ENCODE results near the gene DNM2. TPM values are rescaled to one million over a fixed set of nuclear protein-coding genes. Genes with fewer than 3 reads are reported as not detected.

The DNM2 gene
- total RNA-seq, 2 donors from 2014 or later = 403 to 422 TPM

- no peak for ATAC-seq
- peaks cover 37 to 52% of the 10 kb centered on the region in 2 donors for H3K4me1 Mint-ChIP-seq (ENCODE audit: low read depth in 2 of 2)
- peak overlapping the region in 1 of 2 donors; percentile 86 for H3K27ac Mint-ChIP-seq
- no peaks in the 10 kb centered on the region for H3K27me3 Mint-ChIP-seq
- H3K4me3 Mint-ChIP-seq = no peak overlapping the region
- no peak for DNase-seq (ENCODE audit: low spot score)
- no peaks in the 10 kb centered on the region for H3K9me3 Mint-ChIP-seq
- peaks cover 7% of the 10 kb centered on the region for H3K36me3 Mint-ChIP-seq
Observed at GRCh38 chr19:10802479-10802878, 84.6 kb downstream of the DNM2 start.

- Mint-ChIP-seq H3K27ac (peak overlapping the region; percentile 60 to 86), H3K27me3 (no peaks in the 10 kb centered on the region), H3K9me3 (no peaks in the 10 kb centered on the region), H3K36me3 (peaks cover 9% of the 10 kb centered on the region), H3K4me3 (no peak overlapping the region), H3K4me1 (ENCODE audit: low read depth in 2 of 2) (peaks cover 35 to 45% of the 10 kb centered on the region in 2 donors)
- DNase-seq (ENCODE audit: low spot score) (no peak), ATAC-seq (no peak)
Observed at GRCh38 chr19:10803252-10803651, 85.4 kb downstream of the DNM2 start.

GRCh38 chr19:10805065-10805757 is 87.3 kb downstream of the DNM2 start:
- no peak overlapping the region for H3K4me3 Mint-ChIP-seq
- no peaks in the 10 kb centered on the region for H3K9me3 Mint-ChIP-seq
- H3K27me3 Mint-ChIP-seq = no peaks in the 10 kb centered on the region
- ATAC-seq (no peak), DNase-seq (ENCODE audit: low spot score) (no peak)
- H3K4me1 Mint-ChIP-seq (ENCODE audit: low read depth in 2 of 2) = peaks cover 41 to 47% of the 10 kb centered on the region in 2 donors
- peaks cover 21% of the 10 kb centered on the region for H3K36me3 Mint-ChIP-seq
- H3K27ac Mint-ChIP-seq = peak overlapping the region; percentile 4 to 55

- no peak for DNase-seq (ENCODE audit: low spot score)
- no peaks in the 10 kb centered on the region for H3K27me3 Mint-ChIP-seq
- no peak overlapping the region for H3K4me3 Mint-ChIP-seq
- H3K4me1 Mint-ChIP-seq (ENCODE audit: low read depth in 2 of 2) = peaks cover 39 to 46% of the 10 kb centered on the region in 2 donors
- H3K27ac Mint-ChIP-seq = peak overlapping the region in 1 of 2 donors; percentile 55
- peaks cover 21% of the 10 kb centered on the region for H3K36me3 Mint-ChIP-seq
- H3K9me3 Mint-ChIP-seq = no peaks in the 10 kb centered on the region
- no peak for ATAC-seq
Observed at GRCh38 chr19:10805758-10806247, 87.9 kb downstream of the DNM2 start.

- DNase-seq (ENCODE audit: low spot score) (peak; percentile 80), ATAC-seq (peak; percentile 74 to 80)
- Mint-ChIP-seq H3K27ac (peak overlapping the region; percentile 65 to 84), H3K4me1 (ENCODE audit: low read depth in 2 of 2) (peaks cover 47 to 48% of the 10 kb centered on the region in 2 donors), H3K27me3 (no peaks in the 10 kb centered on the region), H3K9me3 (no peaks in the 10 kb centered on the region), H3K4me3 (peak overlapping the region; percentile 77), H3K36me3 (peaks cover 27% of the 10 kb centered on the region)
Observed at GRCh38 chr19:10808937-10809649, 91.2 kb downstream of the DNM2 start.

- Mint-ChIP-seq H3K4me1 (ENCODE audit: low read depth in 2 of 2) (peaks cover 51% of the 10 kb centered on the region in 2 donors), H3K4me3 (peak overlapping the region; percentile 77), H3K9me3 (peaks cover 4% of the 10 kb centered on the region), H3K36me3 (peaks cover 30% of the 10 kb centered on the region), H3K27me3 (no peaks in the 10 kb centered on the region), H3K27ac (peak overlapping the region; percentile 65 to 84)
- ATAC-seq = no peak
- DNase-seq (ENCODE audit: low spot score) = no peak
Observed at GRCh38 chr19:10809651-10810285, 91.9 kb downstream of the DNM2 start.

GRCh38 chr19:10811391-10812111 is 93.7 kb downstream of the DNM2 start:
- peak overlapping the region; percentile 99 for H3K27ac Mint-ChIP-seq
- ATAC-seq = no peak
- peaks cover 50 to 54% of the 10 kb centered on the region in 2 donors for H3K4me1 Mint-ChIP-seq (ENCODE audit: low read depth in 2 of 2)
- no peak overlapping the region for H3K4me3 Mint-ChIP-seq
- no peak for DNase-seq (ENCODE audit: low spot score)
- peaks cover 4% of the 10 kb centered on the region for H3K9me3 Mint-ChIP-seq
- H3K36me3 Mint-ChIP-seq = peaks cover 28% of the 10 kb centered on the region
- H3K27me3 Mint-ChIP-seq = no peaks in the 10 kb centered on the region

GRCh38 chr19:10812196-10812595 is 94.3 kb downstream of the DNM2 start:
- no peak for DNase-seq (ENCODE audit: low spot score)
- ATAC-seq = no peak
- H3K4me3 Mint-ChIP-seq = no peak overlapping the region
- peaks cover 28% of the 10 kb centered on the region for H3K36me3 Mint-ChIP-seq
- H3K27me3 Mint-ChIP-seq = no peaks in the 10 kb centered on the region
- peaks cover 4% of the 10 kb centered on the region for H3K9me3 Mint-ChIP-seq
- peak overlapping the region; percentile 99 for H3K27ac Mint-ChIP-seq
- H3K4me1 Mint-ChIP-seq (ENCODE audit: low read depth in 2 of 2) = peaks cover 50 to 54% of the 10 kb centered on the region in 2 donors

GRCh38 chr19:10812902-10813404 is 95.1 kb downstream of the DNM2 start:
- peak; percentile 90 for DNase-seq (ENCODE audit: low spot score)
- peaks cover 28% of the 10 kb centered on the region for H3K36me3 Mint-ChIP-seq
- H3K9me3 Mint-ChIP-seq = peaks cover 4% of the 10 kb centered on the region
- H3K27me3 Mint-ChIP-seq = no peaks in the 10 kb centered on the region
- H3K4me3 Mint-ChIP-seq = peak overlapping the region; percentile 67
- H3K27ac Mint-ChIP-seq = peak overlapping the region; percentile 99
- peaks cover 50 to 51% of the 10 kb centered on the region in 2 donors for H3K4me1 Mint-ChIP-seq (ENCODE audit: low read depth in 2 of 2)
- peak; percentile 90 to 92 for ATAC-seq

- Mint-ChIP-seq H3K4me3 (peak overlapping the region; percentile 67), H3K4me1 (ENCODE audit: low read depth in 2 of 2) (peaks cover 39 to 42% of the 10 kb centered on the region in 2 donors), H3K9me3 (peaks cover 4% of the 10 kb centered on the region), H3K36me3 (peaks cover 17% of the 10 kb centered on the region), H3K27ac (peak overlapping the region; percentile 99), H3K27me3 (no peaks in the 10 kb centered on the region)
- peak; percentile 53 to 59 for ATAC-seq
- DNase-seq (ENCODE audit: low spot score) = no peak
Observed at GRCh38 chr19:10815007-10815536, 97.2 kb downstream of the DNM2 start.

- ATAC-seq = no peak
- peaks cover 22% of the 10 kb centered on the region for H3K36me3 Mint-ChIP-seq
- no peaks in the 10 kb centered on the region for H3K27me3 Mint-ChIP-seq
- H3K27ac Mint-ChIP-seq = peak overlapping the region; percentile 81 to 99
- H3K4me3 Mint-ChIP-seq = no peak overlapping the region
- no peak for DNase-seq (ENCODE audit: low spot score)
- peaks cover 4% of the 10 kb centered on the region for H3K9me3 Mint-ChIP-seq
- H3K4me1 Mint-ChIP-seq (ENCODE audit: low read depth in 2 of 2) = peaks cover 44% of the 10 kb centered on the region in 2 donors
Observed at GRCh38 chr19:10815969-10816644, 98.2 kb downstream of the DNM2 start.

GRCh38 chr19:10816691-10817090 is 98.8 kb downstream of the DNM2 start:
- Mint-ChIP-seq H3K36me3 (peaks cover 22% of the 10 kb centered on the region), H3K27ac (peak overlapping the region; percentile 59 to 81), H3K27me3 (no peaks in the 10 kb centered on the region), H3K4me3 (no peak overlapping the region), H3K4me1 (ENCODE audit: low read depth in 2 of 2) (peaks cover 45% of the 10 kb centered on the region in 2 donors), H3K9me3 (peaks cover 4% of the 10 kb centered on the region)
- ATAC-seq = no peak
- no peak for DNase-seq (ENCODE audit: low spot score)

All from natural killer cell treated with Interleukin-12 subunit alpha and Interleukin-12 subunit beta and Interleukin-15 and Interleukin-18, amount 100 ng/mL, for 72 hours (primary cell).